NCI-H1694 (cell line): ENCODE data around the gene LHPP.

Experiments used
- DNase-seq: peaks from one replicate; lab custom pipeline; 2025; lab: John Stamatoyannopoulos, UW

LHPP gene

GRCh38 chr10:124470544-124471434 is 9.2 kb downstream of the LHPP start:
- DNase-seq, result no peak

GRCh38 chr10:124472071-124472470 is 10.4 kb downstream of the LHPP start:
- DNase-seq, result no peak

DNA sequence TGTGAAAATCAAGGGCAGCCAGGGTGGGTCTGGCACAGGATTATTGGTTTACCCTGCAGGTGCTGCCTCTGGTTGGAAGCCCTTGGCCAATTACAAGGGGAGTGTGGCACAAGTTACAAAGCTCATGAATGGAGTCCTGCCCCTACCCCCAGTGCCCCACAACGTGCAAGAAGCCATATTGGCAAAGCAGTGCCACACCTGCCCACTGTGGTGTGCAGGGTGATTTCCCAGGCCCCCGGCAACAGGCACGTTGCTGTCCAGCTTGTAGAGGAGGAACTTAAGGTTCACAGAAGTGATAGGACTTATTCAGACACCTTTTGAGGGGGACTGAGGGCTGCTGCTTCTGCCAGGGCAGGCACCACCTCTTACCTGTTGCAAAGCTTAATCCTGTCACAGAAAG is 11.4 kb downstream of the LHPP start:
- no peak for DNase-seq

DNA sequence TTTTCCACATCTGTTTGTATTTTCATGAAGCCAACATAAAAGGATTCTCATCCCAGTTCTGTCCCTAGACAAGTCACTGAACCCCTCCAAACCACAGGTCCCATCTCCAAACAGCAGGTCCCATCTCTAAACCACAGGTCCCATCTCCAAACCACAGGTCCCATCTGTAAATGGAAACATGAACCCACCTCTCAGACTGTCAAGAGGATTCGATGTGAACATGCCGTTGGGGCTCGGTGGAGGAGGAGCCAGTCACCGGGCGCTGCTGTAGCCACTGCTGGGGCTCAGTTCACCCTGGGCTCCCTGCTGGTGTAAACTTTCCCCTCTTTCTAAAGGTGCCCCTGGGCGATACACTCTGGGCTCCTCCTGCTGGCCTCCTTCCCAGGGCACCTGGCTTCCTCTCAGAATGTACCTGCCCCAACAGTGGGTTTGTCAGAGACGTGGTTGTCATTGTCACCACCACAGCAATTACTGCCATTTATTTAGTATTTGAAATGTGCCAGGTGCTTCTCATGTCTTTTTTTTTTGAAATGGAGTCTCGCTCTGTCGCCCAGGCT is 13.0 kb downstream of the LHPP start:
- no peak for DNase-seq

DNA sequence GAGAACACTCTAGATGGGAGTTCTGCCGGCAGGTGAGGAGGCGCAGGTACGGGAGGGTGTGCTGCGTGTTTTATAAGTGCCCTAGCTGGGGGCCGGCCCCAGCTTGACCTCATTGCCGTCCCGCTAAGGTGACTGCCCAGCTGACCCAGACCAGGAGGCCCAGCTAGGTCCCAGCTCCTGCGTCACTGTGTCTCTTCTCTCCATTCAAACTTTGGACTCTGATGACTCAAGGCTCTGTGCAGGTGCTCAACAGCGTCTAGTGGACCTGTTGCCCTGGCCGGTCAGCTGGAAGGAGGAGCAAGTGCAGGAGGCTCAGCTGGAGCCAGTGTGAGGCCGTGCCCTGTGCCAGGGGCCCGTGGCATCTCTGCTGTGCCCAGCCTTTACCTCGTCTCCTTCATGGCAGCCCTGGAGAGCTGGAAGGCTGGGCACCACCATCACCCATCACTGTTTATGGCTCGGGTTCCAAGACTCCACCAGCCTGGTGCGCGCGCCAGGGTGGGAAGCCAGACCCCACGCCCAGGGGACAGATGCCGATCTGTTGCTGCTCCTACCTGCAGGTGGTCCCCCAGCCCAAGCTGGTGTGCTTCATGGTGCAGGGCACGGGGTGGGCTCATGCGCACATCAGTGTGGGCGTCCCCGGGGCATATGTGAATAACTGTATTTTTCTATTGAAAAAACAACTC is 14.6 kb downstream of the LHPP start:
- DNase-seq, result no peak

DNA sequence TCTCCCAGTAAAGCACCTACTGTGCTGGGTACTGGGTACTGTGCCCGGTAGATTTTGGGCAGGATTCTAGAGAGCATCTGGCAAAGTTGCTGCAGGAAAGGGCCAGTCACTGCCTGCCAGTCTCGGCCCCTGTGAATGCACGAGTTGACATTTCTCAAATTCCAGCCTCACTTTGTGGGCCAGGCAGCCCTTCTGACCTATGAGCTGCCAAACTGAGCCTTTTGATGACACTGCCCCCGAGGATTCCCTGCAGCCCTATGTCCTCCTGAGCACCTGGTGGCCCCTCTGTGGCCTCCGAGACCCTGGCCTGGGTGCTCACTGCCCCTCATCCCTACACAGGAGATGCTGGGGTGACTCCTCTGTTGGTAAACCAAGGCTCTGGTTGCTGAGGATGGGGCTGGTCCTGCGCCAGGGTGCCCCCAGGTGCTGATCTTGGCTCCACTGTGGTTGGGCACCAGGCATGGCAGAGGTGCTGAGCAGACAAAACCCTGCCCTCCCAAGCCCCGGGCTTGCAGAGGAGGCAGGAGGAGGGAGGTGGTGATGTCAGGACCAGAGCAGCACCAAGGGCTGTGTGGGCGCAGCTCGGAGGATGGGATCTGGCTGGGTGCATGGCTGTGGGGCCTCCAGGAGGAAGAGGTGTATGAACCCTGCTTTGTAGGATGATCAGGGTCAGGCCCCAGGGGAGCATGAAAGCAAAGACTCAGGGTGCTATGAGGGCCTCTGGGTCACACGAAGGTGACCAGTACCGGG is 16.2 kb downstream of the LHPP start:
- no peak for DNase-seq

DNA sequence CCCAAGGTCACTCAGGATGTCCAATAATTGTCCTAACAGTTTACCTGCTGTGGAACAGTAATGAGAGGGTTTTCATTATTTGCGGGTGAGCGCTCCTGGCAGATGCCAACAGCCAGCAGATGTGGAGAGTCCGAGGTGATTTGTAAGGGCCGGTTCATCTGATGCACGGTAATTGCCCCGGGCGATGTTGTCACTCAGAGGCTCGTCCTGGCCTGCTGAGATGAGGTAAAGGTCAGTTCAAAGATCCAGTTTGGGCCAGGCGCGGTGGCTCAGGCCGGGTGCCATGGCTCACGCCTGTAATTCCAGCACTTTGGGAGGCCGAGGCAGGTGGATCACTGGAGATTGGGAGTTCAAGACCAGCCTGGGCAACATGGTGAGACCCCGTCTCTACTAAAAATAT is 16.9 kb downstream of the LHPP start:
- no peak for DNase-seq

DNA sequence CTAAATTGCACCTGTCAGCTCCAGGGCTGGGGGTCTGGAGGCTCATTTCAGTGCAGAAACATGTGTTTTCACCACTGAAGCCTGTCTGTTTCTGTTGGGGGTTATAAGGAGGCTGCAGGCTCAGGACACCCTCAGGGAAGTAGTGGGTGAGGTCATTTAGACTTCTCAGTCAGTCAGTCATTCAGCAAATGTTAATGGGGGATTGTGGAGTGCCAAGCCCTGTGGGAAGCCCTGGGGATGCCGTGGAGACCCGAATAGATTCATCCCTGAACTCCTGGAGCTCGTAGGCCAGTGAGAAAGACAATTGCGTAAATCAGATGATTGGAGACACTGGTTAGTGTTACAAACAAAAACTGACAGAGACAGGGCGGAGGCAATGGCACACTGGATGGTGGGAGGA is 19.2 kb downstream of the LHPP start:
- no peak for DNase-seq

GRCh38 chr10:124481717-124482116 is 20.1 kb downstream of the LHPP start:
- no peak for DNase-seq

- no peak for DNase-seq
These were observed 20.7 kb downstream of the LHPP start for GRCh38 chr10:124482236-124482800.

DNA sequence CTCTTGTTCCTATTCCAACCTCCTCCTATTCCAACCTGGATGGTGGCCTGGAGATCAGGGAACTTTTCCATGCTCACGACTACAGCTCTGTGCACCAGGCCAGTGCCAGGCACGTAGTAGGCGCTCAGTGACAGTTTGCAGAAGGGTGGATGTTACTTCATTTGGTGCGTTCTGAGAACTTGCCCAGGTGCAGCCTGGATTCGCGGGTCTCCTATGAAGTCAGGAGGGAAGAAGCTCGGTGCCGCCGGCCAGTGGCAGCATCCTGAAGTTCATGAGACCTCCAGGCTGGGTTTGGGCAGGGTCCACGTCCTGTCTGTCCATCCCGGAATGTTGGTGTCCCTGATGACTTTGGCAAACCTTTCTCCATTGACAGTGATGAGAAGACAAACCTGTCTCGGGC is 21.3 kb downstream of the LHPP start:
- DNase-seq, result no peak

DNA sequence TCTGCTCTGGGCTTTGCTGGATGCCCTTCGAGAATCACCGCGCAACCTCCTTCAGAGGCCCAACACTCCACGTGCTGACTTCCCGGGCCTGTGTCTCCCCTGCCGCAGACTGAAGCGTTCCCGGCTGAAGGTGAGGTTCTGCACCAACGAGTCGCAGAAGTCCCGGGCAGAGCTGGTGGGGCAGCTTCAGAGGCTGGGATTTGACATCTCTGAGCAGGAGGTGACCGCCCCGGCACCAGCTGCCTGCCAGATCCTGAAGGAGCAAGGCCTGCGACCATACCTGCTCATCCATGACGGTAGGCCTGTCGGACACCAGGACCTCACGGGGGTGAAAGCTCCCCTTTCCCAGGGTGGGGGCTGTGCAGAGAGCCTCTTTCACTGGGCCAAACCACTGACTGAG is 22.4 kb downstream of the LHPP start:
- DNase-seq, result no peak

DNA sequence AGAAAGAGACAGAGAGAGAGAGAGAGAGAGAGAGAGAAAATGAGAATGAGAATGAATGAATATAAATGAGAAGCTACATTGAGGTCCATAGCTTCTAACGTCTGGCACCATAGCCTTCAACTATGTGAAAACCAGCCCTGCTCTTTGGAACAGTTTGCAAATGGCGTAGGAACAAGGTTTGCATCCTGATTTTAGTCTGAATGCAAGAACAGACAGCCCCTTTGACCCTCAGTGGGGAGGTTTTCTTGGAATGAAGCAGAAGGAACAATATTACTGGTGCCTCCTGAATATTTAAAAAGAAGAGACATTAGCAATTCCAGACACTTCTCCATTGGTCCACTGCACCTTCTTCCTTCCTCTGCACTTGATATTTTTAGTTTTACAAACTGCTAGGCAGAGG is 23.0 kb downstream of the LHPP start:
- no peak for DNase-seq

GRCh38 chr10:124486635-124487034 is 25.0 kb downstream of the LHPP start:
- no peak for DNase-seq

GRCh38 chr10:124491105-124491504 is 29.5 kb downstream of the LHPP start:
- DNase-seq, result no peak

DNA sequence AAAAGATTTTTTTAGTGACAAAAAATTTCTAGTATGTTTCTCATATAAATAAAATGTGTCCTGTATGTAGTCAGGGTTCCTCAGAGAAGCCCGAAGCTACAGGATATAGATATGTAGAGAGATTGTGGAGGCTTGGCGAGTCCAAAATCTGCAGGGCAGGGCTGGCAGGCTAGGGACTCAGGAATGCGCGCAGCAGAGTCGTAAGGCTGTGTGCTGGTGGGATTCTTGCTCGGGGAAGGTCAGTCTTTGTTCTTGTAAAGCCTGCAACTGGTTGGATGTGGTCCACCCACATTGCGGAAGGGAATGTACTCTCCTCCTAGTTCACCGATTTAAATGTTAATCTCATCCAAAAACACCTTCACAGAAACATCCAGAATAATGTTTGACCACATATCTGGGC is 30.6 kb downstream of the LHPP start:
- no peak for DNase-seq

DNA sequence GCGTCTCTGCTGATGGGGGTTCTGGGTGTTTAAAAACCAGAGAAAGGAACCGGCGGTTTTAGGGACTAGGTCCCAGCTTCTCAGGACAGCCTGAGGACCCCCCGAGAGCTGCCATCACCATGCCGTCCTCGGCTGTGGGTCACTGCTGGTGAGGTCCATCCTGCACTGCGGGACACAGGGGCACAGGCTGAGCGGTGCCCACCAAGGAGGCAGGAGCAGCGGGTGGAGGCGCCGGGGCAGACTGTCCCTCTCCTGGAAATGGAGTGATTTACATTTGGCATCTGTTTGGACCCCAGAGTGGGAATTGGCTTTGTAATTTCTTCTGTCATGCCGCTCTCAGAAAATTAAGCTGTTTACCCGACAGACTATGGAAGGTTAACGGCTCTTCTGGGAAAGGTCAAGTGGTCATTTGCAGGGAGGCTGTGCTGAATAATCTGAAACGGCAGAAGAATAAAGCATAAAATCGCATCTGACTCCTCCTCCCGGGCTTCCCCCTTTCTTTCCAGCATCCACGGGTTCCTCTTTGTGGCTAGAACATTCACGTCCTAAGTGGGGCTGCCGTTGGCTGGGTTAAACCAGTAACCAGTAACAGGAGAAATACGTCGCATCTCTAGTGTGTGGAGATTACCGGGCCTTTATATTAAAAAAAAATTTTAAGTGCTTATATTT is 31.7 kb downstream of the LHPP start:
- no peak for DNase-seq

DNA sequence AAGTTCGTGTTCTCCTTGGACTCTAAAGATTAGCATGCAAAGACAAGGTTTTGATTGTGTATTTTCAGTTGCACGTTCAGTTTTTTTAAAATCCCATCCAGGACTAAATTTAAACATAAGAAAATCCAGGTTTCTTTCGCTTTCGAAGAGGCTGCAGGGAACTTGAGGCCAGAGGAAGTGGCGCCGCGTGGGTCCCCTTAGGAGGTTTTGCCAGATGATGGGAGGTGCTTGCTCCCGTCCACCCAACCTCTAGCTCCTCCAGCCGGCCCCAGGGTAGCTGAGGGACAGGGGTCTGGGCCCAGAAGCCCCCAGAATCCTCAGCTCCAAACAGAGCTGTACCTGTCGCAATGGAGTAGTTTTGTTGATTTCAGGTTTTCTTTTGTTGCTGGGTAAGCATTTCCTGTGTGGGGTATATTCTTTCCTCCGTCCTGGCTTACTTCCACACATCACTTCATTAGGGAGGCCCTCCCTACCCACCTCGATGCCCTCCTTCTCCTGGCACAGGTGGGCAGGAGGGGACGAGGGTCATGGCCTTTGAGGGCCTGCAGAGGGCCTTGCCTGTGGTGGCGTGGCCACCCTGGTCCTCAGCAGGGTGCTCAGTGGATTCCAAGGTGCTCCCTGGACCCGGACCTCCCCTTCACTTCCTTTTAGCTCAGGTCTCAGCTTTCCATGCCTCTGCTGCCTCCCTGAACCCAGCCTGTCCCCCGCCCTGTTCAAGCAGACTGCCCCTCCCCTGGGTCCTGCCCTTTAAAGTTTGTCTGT is 32.6 kb downstream of the LHPP start:
- no peak for DNase-seq

DNA sequence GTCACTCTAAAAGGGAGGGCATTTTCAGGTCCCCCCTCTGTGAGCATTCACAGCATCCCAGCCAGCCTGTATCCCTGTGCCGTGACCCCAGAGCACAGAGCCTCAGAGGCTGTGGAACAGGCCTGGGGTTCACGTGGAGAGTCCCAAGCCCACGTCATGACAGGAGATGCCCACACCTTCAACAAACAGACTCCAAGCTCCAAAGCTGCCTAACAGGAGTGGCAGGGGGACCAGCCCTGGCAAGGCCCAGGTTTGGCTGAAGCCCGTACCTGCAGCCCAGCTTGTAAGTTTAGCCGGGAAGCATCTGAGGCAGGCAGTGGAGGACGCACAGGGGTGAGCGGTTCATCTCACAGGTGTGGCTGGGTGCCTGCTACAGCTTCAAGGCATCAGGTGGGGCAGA is 33.5 kb downstream of the LHPP start:
- no peak for DNase-seq

DNA sequence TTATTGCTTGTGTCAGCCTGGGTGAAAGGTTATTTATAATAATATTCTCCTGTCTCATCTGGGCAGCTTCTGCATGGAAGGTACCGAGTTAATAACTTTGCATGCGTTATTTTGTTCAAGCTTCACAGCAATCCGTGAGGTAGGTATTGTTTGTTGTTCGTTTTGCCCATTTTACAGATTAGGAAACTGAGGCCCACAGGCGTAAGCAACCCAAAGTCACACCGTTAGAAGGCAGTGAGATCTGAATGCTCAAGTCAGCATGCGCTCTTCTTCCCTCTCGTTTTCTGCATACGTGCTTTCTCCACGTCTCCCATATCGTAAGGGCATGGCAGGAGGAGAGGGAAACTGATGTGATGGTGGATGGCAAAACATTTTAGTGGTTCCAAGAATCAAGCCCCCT is 34.1 kb downstream of the LHPP start:
- DNase-seq, result no peak

DNA sequence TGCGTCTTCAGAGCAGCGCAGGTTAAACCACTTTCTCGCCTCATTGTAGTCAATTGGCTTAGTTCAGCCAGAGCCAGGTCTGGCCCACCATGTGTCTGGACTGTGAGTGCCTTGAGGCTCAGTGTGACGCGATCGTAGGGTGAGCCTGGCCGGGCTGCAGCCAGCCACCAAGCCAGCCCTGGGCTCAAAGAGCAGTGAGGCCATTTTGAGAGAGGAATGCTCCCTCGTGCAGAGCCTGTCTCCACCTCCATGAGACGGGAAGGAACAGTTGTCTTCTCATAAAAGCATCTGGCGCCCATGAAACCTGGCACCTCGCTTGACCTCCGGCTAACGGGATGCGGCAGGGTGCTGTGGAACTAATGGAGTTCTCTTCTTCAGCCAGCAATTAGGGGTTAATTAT is 34.5 kb downstream of the LHPP start:
- no peak for DNase-seq
